Measurements from ENCODE around the gene UGT8. TPM values are rescaled to one million over a fixed set of nuclear protein-coding genes. Genes with fewer than 3 reads are reported as not detected.

Gene UGT8
- total RNA-seq, result 0.19 TPM
- 0.30 TPM for polyA plus RNA-seq
- long read RNA-seq, donor 1, result 0 reads
- long read RNA-seq, donor 2, result 0 reads
- long read RNA-seq, donor 3, full-length matches to known transcripts, result 1 of 1 reads
- long read RNA-seq, donor 3, partial matches to known transcripts, result 0 of 1 reads
- long read RNA-seq, donor 3, other reads (novel, unspliced or antisense), result 0 of 1 reads
- long read RNA-seq, donor 4, full-length matches to known transcripts, result 1 of 1 reads
- long read RNA-seq, donor 4, partial matches to known transcripts, result 0 of 1 reads
- long read RNA-seq, donor 4, other reads (novel, unspliced or antisense), result 0 of 1 reads
- long read RNA-seq, donor 5, full-length matches to known transcripts, result 1 of 1 reads
- long read RNA-seq, donor 5, partial matches to known transcripts, result 0 of 1 reads
- long read RNA-seq, donor 5, other reads (novel, unspliced or antisense), result 0 of 1 reads
- long read RNA-seq, donor 6, result 0 reads
- long read RNA-seq, donor 7, result 0 reads
- long read RNA-seq, donor 8, result 0 reads
- long read RNA-seq, donor 9, result 0 reads
- long read RNA-seq, donor 10, result 0 reads

DNA sequence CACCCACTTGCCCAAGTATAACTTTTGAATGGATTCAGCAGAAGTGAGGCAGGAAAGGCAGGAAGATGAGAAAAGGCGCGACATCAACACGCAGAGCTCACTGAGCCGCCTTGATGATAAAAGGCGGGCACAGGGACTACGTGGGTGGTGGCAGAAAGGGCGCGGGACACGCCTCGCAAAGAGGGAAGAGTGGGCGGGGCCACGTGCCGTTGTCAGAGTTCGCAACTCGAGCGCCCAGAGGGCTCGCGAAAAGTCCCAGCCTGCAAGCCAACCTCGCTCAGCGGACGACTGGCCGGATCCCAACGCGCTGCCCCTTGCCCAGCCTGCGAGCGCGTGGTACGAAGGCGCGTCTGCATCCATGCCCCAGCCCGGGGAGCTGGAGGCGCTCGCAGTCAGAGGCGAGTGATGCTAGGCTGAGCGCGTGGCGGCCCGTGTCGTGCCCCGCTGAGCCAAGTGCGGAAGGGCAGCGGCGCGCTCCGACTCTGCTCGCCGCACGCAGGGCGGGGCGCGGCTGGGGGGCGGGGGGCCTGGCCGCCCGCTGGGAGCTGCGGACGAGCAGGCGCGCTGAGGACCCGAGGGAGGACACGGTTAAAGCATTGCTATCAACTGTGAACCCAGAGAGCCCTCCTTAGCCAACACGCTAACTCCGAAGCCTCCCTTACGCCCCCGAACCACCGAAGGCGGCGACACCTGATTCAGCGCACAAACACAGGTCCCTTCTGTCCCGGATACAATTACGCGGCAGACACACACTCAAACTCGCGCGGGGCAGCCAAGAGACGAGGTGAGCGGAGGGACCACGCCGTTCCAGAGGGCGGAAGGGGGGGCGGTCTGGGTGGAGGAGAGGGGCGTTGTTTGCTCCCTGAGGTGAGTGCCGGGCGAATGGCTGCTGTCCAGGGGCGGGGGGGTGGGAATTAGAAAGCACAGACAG lies at the start of gene UGT8:
Gene UGT8 (plus strand): TSS at position 617 of the 931 bp plus-strand sequence. CDS start 24,074 bp downstream, outside the sequence.
- Histone ChIP-seq H3K27me3 (ENCODE audit: control insufficient read depth in 2 of 2, insufficient read depth in 1 of 2, low read length in 1 of 2) (peaks cover 22 to 38% of the 10 kb centered on the region in 2 donors), H3K4me1 (ENCODE audit: control insufficient read depth in 2 of 2, insufficient read depth in 2 of 2, low read length in 2 of 2) (peaks cover 0 to 3% of the 10 kb centered on the region in 2 donors), H3K36me3 (ENCODE audit: control insufficient read depth in 2 of 2, insufficient read depth in 2 of 2, low read length in 1 of 2) (no peaks in the 10 kb centered on the region), H3K4me3 (ENCODE audit: low read length in 2 of 2) (peak within 1 kb of the TSS in 1 of 2 donors; percentile 38), H3K27ac (ENCODE audit: low read depth in 1 of 2, low read length in 1 of 2) (no peak within 1 kb of the TSS), H3K9me3 (ENCODE audit: control insufficient read depth in 2 of 2, insufficient read depth in 1 of 2, low read length in 1 of 2) (peaks cover 0 to 3% of the 10 kb centered on the region in 2 donors)
- 2% methylated on average over 81 of the region's 84 CpGs for WGBS
- DNase-seq (ENCODE audit: low read depth in 6 of 9, low spot score in 9 of 9), result peak in 3 of 9 donors; percentile 11 to 55 (median 21)

- Histone ChIP-seq H3K27me3 (ENCODE audit: control insufficient read depth in 2 of 2, insufficient read depth in 1 of 2, low read length in 1 of 2) (no peaks in the 10 kb centered on the region), H3K27ac (ENCODE audit: low read depth in 1 of 2, low read length in 1 of 2) (no peak overlapping the region), H3K4me1 (ENCODE audit: control insufficient read depth in 2 of 2, insufficient read depth in 2 of 2, low read length in 2 of 2) (no peaks in the 10 kb centered on the region), H3K9me3 (ENCODE audit: control insufficient read depth in 2 of 2, insufficient read depth in 1 of 2, low read length in 1 of 2) (peaks cover 0 to 3% of the 10 kb centered on the region in 2 donors), H3K4me3 (ENCODE audit: low read length in 2 of 2) (no peak overlapping the region), H3K36me3 (ENCODE audit: control insufficient read depth in 2 of 2, insufficient read depth in 2 of 2, low read length in 1 of 2) (no peaks in the 10 kb centered on the region)
- WGBS, result 44% methylated on average over 1 of the region's 1 CpG
- DNase-seq (ENCODE audit: low read depth in 6 of 9, low spot score in 9 of 9), result no peak
Observed at GRCh38 chr4:114549638-114550037, 49.0 kb upstream of the UGT8 start.

GRCh38 chr4:114558446-114559020 lies 40.1 kb upstream of the UGT8 start:
- no peaks in the 10 kb centered on the region for H3K4me1 ChIP-seq (ENCODE audit: control insufficient read depth in 2 of 2, insufficient read depth in 2 of 2, low read length in 2 of 2)
- H3K36me3 ChIP-seq (ENCODE audit: control insufficient read depth in 2 of 2, insufficient read depth in 2 of 2, low read length in 1 of 2), result no peaks in the 10 kb centered on the region
- no peaks in the 10 kb centered on the region for H3K27me3 ChIP-seq (ENCODE audit: control insufficient read depth in 2 of 2, insufficient read depth in 1 of 2, low read length in 1 of 2)
- no peak overlapping the region for H3K27ac ChIP-seq (ENCODE audit: low read depth in 1 of 2, low read length in 1 of 2)
- no peak for DNase-seq (ENCODE audit: low read depth in 6 of 9, low spot score in 9 of 9)
- no peaks in the 10 kb centered on the region for H3K9me3 ChIP-seq (ENCODE audit: control insufficient read depth in 2 of 2, insufficient read depth in 1 of 2, low read length in 1 of 2)
- H3K4me3 ChIP-seq (ENCODE audit: low read length in 2 of 2), result no peak overlapping the region

DNA sequence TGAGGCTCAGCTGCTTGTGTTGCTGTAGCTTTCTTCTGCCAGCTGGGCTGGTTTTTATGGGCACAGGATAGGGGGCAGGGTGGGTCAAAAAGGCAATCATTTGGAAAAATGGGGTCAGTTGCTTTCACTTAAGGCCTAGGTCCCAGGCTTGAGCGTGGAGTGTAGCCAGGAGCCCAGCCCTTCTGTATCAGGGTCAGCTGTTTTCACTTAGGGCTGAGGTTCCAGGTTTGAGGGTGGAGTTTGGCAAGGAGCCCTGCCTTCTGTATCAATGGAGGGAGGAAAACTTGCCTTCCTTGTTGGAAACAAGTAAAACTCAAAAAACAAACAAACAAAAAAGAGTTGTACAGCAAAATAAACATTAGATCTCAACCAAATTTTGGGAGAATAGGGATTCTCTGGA lies 37.0 kb upstream of the UGT8 start:
- DNase-seq (ENCODE audit: low read depth in 6 of 9, low spot score in 9 of 9), result no peak
- Histone ChIP-seq H3K27me3 (ENCODE audit: control insufficient read depth in 2 of 2, insufficient read depth in 1 of 2, low read length in 1 of 2) (no peaks in the 10 kb centered on the region), H3K27ac (ENCODE audit: low read depth in 1 of 2, low read length in 1 of 2) (no peak overlapping the region), H3K9me3 (ENCODE audit: control insufficient read depth in 2 of 2, insufficient read depth in 1 of 2, low read length in 1 of 2) (no peaks in the 10 kb centered on the region), H3K4me1 (ENCODE audit: control insufficient read depth in 2 of 2, insufficient read depth in 2 of 2, low read length in 2 of 2) (no peaks in the 10 kb centered on the region), H3K4me3 (ENCODE audit: low read length in 2 of 2) (no peak overlapping the region), H3K36me3 (ENCODE audit: control insufficient read depth in 2 of 2, insufficient read depth in 2 of 2, low read length in 1 of 2) (no peaks in the 10 kb centered on the region)
- WGBS, result 90% methylated on average over 1 of the region's 1 CpG

GRCh38 chr4:114562176-114562904 lies 36.3 kb upstream of the UGT8 start:
- H3K9me3 ChIP-seq (ENCODE audit: control insufficient read depth in 2 of 2, insufficient read depth in 1 of 2, low read length in 1 of 2), result no peaks in the 10 kb centered on the region
- no peak for DNase-seq (ENCODE audit: low read depth in 6 of 9, low spot score in 9 of 9)
- H3K4me1 ChIP-seq (ENCODE audit: control insufficient read depth in 2 of 2, insufficient read depth in 2 of 2, low read length in 2 of 2), result no peaks in the 10 kb centered on the region
- H3K27me3 ChIP-seq (ENCODE audit: control insufficient read depth in 2 of 2, insufficient read depth in 1 of 2, low read length in 1 of 2), result no peaks in the 10 kb centered on the region
- H3K4me3 ChIP-seq (ENCODE audit: low read length in 2 of 2), result no peak overlapping the region
- 30% methylated on average over 2 of the region's 2 CpGs for WGBS
- H3K36me3 ChIP-seq (ENCODE audit: control insufficient read depth in 2 of 2, insufficient read depth in 2 of 2, low read length in 1 of 2), result no peaks in the 10 kb centered on the region
- no peak overlapping the region for H3K27ac ChIP-seq (ENCODE audit: low read depth in 1 of 2, low read length in 1 of 2)

DNA sequence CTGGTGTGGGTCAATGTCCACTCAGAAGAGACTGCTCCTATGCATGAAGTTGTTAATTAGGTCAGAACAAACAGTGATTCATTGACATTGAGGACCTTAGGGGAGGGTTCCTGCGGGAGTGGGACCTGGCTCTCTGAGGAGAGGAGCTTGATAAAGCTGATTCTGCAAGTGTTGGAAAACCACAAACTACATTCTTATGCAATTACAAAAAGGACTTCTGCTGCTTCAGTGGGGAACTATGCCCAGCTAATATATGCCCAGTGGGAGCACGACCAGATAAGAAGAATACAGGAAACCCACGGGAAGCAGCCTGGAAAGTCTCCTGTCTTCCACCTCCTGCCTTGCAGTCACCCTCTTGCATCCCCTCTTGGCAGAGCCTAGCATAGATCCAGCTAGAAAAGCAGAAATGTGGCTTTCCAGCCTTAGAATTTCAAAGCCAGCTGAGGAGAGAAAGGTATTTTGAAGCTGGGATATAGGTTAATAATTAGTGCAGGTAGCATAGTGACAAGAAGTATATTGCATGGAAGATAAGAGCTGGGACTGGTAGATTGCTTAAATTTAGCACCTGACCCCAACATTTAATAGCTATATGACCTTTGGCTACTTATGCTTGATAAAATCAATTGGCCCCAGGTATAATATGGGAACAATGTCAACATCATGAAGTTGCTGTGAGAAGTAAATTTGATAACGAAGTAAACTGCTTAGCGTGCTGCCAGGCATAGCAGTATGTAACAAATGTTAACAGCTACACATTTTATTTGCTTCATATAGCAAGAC lies 34.9 kb upstream of the UGT8 start:
- DNase-seq (ENCODE audit: low read depth in 6 of 9, low spot score in 9 of 9), result no peak
- no peak overlapping the region for H3K27ac ChIP-seq (ENCODE audit: low read depth in 1 of 2, low read length in 1 of 2)
- WGBS, result 54% methylated on average over 5 of the region's 5 CpGs
- no peaks in the 10 kb centered on the region for H3K27me3 ChIP-seq (ENCODE audit: control insufficient read depth in 2 of 2, insufficient read depth in 1 of 2, low read length in 1 of 2)
- H3K36me3 ChIP-seq (ENCODE audit: control insufficient read depth in 2 of 2, insufficient read depth in 2 of 2, low read length in 1 of 2), result no peaks in the 10 kb centered on the region
- H3K9me3 ChIP-seq (ENCODE audit: control insufficient read depth in 2 of 2, insufficient read depth in 1 of 2, low read length in 1 of 2), result no peaks in the 10 kb centered on the region
- H3K4me1 ChIP-seq (ENCODE audit: control insufficient read depth in 2 of 2, insufficient read depth in 2 of 2, low read length in 2 of 2), result no peaks in the 10 kb centered on the region
- H3K4me3 ChIP-seq (ENCODE audit: low read length in 2 of 2), result no peak overlapping the region

GRCh38 chr4:114577386-114577785 lies 21.2 kb upstream of the UGT8 start:
- 98% methylated on average over 2 of the region's 2 CpGs for WGBS
- Histone ChIP-seq H3K27me3 (ENCODE audit: control insufficient read depth in 2 of 2, insufficient read depth in 1 of 2, low read length in 1 of 2) (no peaks in the 10 kb centered on the region), H3K27ac (ENCODE audit: low read depth in 1 of 2, low read length in 1 of 2) (no peak overlapping the region), H3K4me3 (ENCODE audit: low read length in 2 of 2) (no peak overlapping the region), H3K36me3 (ENCODE audit: control insufficient read depth in 2 of 2, insufficient read depth in 2 of 2, low read length in 1 of 2) (no peaks in the 10 kb centered on the region), H3K9me3 (ENCODE audit: control insufficient read depth in 2 of 2, insufficient read depth in 1 of 2, low read length in 1 of 2) (no peaks in the 10 kb centered on the region), H3K4me1 (ENCODE audit: control insufficient read depth in 2 of 2, insufficient read depth in 2 of 2, low read length in 2 of 2) (no peaks in the 10 kb centered on the region)
- DNase-seq (ENCODE audit: low read depth in 6 of 9, low spot score in 9 of 9), result no peak

- Histone ChIP-seq H3K9me3 (ENCODE audit: control insufficient read depth in 2 of 2, insufficient read depth in 1 of 2, low read length in 1 of 2) (no peaks in the 10 kb centered on the region), H3K36me3 (ENCODE audit: control insufficient read depth in 2 of 2, insufficient read depth in 2 of 2, low read length in 1 of 2) (no peaks in the 10 kb centered on the region), H3K4me3 (ENCODE audit: low read length in 2 of 2) (no peak overlapping the region), H3K4me1 (ENCODE audit: control insufficient read depth in 2 of 2, insufficient read depth in 2 of 2, low read length in 2 of 2) (no peaks in the 10 kb centered on the region), H3K27ac (ENCODE audit: low read depth in 1 of 2, low read length in 1 of 2) (no peak overlapping the region), H3K27me3 (ENCODE audit: control insufficient read depth in 2 of 2, insufficient read depth in 1 of 2, low read length in 1 of 2) (no peaks in the 10 kb centered on the region)
- DNase-seq (ENCODE audit: low read depth in 6 of 9, low spot score in 9 of 9), result no peak
- WGBS, result 95% methylated on average over 1 of the region's 1 CpG
Observed at GRCh38 chr4:114582621-114583020, 16.0 kb upstream of the UGT8 start.
